LNCAP (cell line): Measurements from ENCODE around the gene DDX20.

Experiments used
- CTCF ChIP-seq: fragments of 450-650 bp; IDR thresholded peaks from 2 replicates; pipeline ENCODE4 v1.5.1; 2017; ENCODE audit warnings: mild to moderate bottlenecking

Gene DDX20

GRCh38 chr1:111738436-111739193, 17.1 kb upstream of the DDX20 start:
- no peak for TF ChIP-seq CTCF

GRCh38 chr1:111739194-111739924, 16.3 kb upstream of the DDX20 start, which contains the start of gene INKA2:
INKA2 (minus strand) TSS chr1:111739395; CDS start chr1:111739242, 153 bp downstream.
- TF ChIP-seq CTCF: no peak

GRCh38 chr1:111739925-111740765, 15.6 kb upstream of the DDX20 start:
- no peak for TF ChIP-seq CTCF

GRCh38 chr1:111742938-111743549, 12.7 kb upstream of the DDX20 start:
- TF ChIP-seq CTCF: no peak

- no peak for TF ChIP-seq CTCF
Observed at GRCh38 chr1:111743679-111744101, 12.0 kb upstream of the DDX20 start.

GRCh38 chr1:111745675-111746613, 9.8 kb upstream of the DDX20 start:
- no peak for TF ChIP-seq CTCF
